SU-DHL-6 (cell line): ENCODE measurements around the gene YWHAG.

Experiments
- H2AFZ ChIP-seq: fragments of 200-600 bp; sonication (generic); 2 replicates; pipeline ENCODE4 v1.6.1; 2014; ENCODE audit warnings: low read depth, mild to moderate bottlenecking, moderate library complexity, mixed read lengths, antibody characterized with exemption, low read length; ENCODE audit not compliant: severe bottlenecking
- H3F3A ChIP-seq: fragments of 200-600 bp; shearing (Covaris generic); 2 replicates; pipeline ENCODE4 v1.6.0; 2016; ENCODE audit warnings: antibody characterized with exemption, mild to moderate bottlenecking; ENCODE audit not compliant: insufficient read depth
- H3K27ac ChIP-seq: fragments of 200-600 bp; sonication (generic); 2 replicates; pipeline ENCODE4 v1.5.1; 2016; ENCODE audit warnings: low read depth, mild to moderate bottlenecking, low read length, moderate library complexity, mixed read lengths
- H3K27me3 ChIP-seq: fragments of 200-600 bp; sonication (generic), shearing (Covaris generic); 2 replicates; pipeline ENCODE4 v1.6.0; 2014; ENCODE audit warnings: mild to moderate bottlenecking, low read length
- H3K36me3 ChIP-seq: fragments of 200-600 bp; sonication (generic); 2 replicates; pipeline ENCODE4 v1.6.1; 2014; ENCODE audit warnings: mild to moderate bottlenecking, low read length, mixed read lengths
- H3K4me2 ChIP-seq: fragments of 300-600, 200-600 bp; shearing (Covaris generic), sonication (generic); 2 replicates; pipeline ENCODE4 v1.6.0; 2014; ENCODE audit warnings: low read length, low read depth, mild to moderate bottlenecking; ENCODE audit not compliant: poor library complexity, severe bottlenecking
- H3K4me3 ChIP-seq: fragments of 200-600 bp; sonication (generic); 2 replicates; pipeline ENCODE4 v1.5.1; 2014; ENCODE audit warnings: antibody characterized with exemption, low read length, mild to moderate bottlenecking, mixed read lengths; ENCODE audit not compliant: insufficient read depth, poor library complexity, severe bottlenecking
- H3K79me2 ChIP-seq: fragments of 200-600 bp; sonication (generic); 2 replicates; pipeline ENCODE4 v1.6.1; 2014; ENCODE audit warnings: mild to moderate bottlenecking, low read length, moderate library complexity; ENCODE audit not compliant: insufficient read depth
- H3K9ac ChIP-seq: fragments of 200-600 bp; sonication (generic); 2 replicates; pipeline ENCODE4 v1.7.0; 2014; ENCODE audit warnings: mild to moderate bottlenecking, low read length
- H3K9me2 ChIP-seq: fragments of 200-600 bp; sonication (generic); replicated peaks from 2 replicates; pipeline ENCODE4 v1.6.1; 2014; ENCODE audit warnings: low read length; ENCODE audit not compliant: insufficient read depth
- H3K9me3 ChIP-seq: fragments of 200-600 bp; sonication (generic); 2 replicates; pipeline ENCODE4 v1.6.1; 2014; ENCODE audit warnings: low read length, mixed read lengths; ENCODE audit not compliant: insufficient read depth
- H4K20me1 ChIP-seq: fragments of 200-600 bp; sonication (generic); 2 replicates; pipeline ENCODE4 v1.6.1; 2014; ENCODE audit warnings: low read depth, mild to moderate bottlenecking, antibody characterized with exemption, low read length, moderate library complexity, mixed read lengths
- CTCF ChIP-seq: fragments of 200-600 bp; sonication (generic); IDR thresholded peaks from one replicate; pipeline ENCODE4 v1.5.1; 2017; ENCODE audit warnings: antibody characterized with exemption, mild to moderate bottlenecking, low read length, moderate library complexity; ENCODE audit not compliant: insufficient read depth, poor library complexity, severe bottlenecking
- EZH2phosphoT487 ChIP-seq: fragments of 200-600 bp; sonication (generic), shearing (Covaris generic); conservative IDR thresholded peaks from 2 replicates; pipeline ENCODE4 v1.6.1; 2018; ENCODE audit warnings: mild to moderate bottlenecking, antibody characterized with exemption, low read length, moderate library complexity, mixed read lengths

Gene YWHAG

GRCh38 chr7:76359978-76360638 is 1.3 kb upstream of the YWHAG start:
- Histone ChIP-seq H3F3A (peaks cover 4% of the 10 kb centered on the region; the same call in 1 of the 2 replicates), H3K4me2 (peak overlapping the region; percentile 79), H3K27me3 (no peaks in the 10 kb centered on the region), H4K20me1 (peaks cover 23% of the 10 kb centered on the region), H3K9me3 (no peaks in the 10 kb centered on the region), H3K27ac (no peak overlapping the region), H2AFZ (peak overlapping the region; percentile 97), H3K9me2 (no peaks in the 10 kb centered on the region), H3K9ac (peak overlapping the region; percentile 99), H3K4me3 (no peak overlapping the region), H3K79me2 (peaks cover 37% of the 10 kb centered on the region), H3K36me3 (peaks cover 25% of the 10 kb centered on the region)
- TF ChIP-seq EZH2phosphoT487 (no peak), CTCF (no peak)

GRCh38 chr7:76359111-76359977 is 553 bp upstream of the YWHAG start:
- Histone ChIP-seq H2AFZ (peak overlapping the region; percentile 97), H3K27me3 (no peaks in the 10 kb centered on the region), H3K9me2 (no peaks in the 10 kb centered on the region), H4K20me1 (peaks cover 30% of the 10 kb centered on the region), H3F3A (peaks cover 4% of the 10 kb centered on the region; the same call in 1 of the 2 replicates), H3K79me2 (peaks cover 44% of the 10 kb centered on the region), H3K36me3 (peaks cover 30% of the 10 kb centered on the region), H3K9ac (peak overlapping the region; percentile 99), H3K9me3 (no peaks in the 10 kb centered on the region), H3K4me2 (peak overlapping the region; percentile 79), H3K4me3 (peak overlapping the region; percentile 76), H3K27ac (peak overlapping the region; percentile 77)
- peak; percentile 77 for TF ChIP-seq CTCF
- no peak for TF ChIP-seq EZH2phosphoT487

DNA sequence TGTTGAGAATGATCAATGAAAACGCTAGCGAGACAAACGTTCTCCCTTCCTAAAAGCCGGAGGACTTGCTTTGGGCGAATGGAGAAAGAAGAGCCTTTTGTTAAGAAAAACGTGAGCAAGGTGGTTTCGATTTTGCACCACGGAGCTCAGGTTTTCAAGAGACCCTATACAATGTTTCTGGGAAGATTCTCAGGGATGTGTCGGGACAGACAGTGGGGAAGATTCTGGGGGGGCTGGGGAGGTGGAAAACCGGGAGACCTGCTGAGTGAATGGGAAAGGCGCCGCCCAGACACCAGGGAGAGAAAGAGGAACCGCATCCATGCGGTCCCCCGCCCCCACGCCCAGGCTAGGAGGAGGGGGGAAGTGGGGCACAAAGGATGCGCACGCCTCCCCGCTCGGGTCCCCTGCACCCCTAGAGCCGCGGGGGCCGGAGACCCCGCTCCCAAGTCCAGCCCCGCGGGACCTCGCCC is 745 bp downstream of the YWHAG start:
- H3K27me3 ChIP-seq, result no peaks in the 10 kb centered on the region
- peaks cover 57% of the 10 kb centered on the region for H3K79me2 ChIP-seq
- H3K36me3 ChIP-seq, result peaks cover 30% of the 10 kb centered on the region
- TF ChIP-seq EZH2phosphoT487 (no peak), CTCF (no peak)
- H3K9ac ChIP-seq, result peak overlapping the region; percentile 99
- peak overlapping the region; percentile 76 for H3K4me3 ChIP-seq
- H4K20me1 ChIP-seq, result peaks cover 38% of the 10 kb centered on the region
- H3K27ac ChIP-seq, result peak overlapping the region; percentile 77
- no peaks in the 10 kb centered on the region for H3K9me3 ChIP-seq
- peak overlapping the region; percentile 91 for H3K4me2 ChIP-seq
- no peaks in the 10 kb centered on the region for H3K9me2 ChIP-seq
- peaks cover 4% of the 10 kb centered on the region; the same call in 1 of the 2 replicates for H3F3A ChIP-seq
- peak overlapping the region; percentile 97 for H2AFZ ChIP-seq
